GM21381 (cell line): ENCODE measurements around the gene SPSB3.

Source experiments
- ATAC-seq: cut with Tn5 transposase; IDR thresholded peaks from one replicate; pipeline ENCODE4 v1.9.1; 2021; ENCODE audit warnings: mild to moderate bottlenecking, moderate library complexity; ENCODE audit not compliant: unreplicated experiment

Gene SPSB3

DNA sequence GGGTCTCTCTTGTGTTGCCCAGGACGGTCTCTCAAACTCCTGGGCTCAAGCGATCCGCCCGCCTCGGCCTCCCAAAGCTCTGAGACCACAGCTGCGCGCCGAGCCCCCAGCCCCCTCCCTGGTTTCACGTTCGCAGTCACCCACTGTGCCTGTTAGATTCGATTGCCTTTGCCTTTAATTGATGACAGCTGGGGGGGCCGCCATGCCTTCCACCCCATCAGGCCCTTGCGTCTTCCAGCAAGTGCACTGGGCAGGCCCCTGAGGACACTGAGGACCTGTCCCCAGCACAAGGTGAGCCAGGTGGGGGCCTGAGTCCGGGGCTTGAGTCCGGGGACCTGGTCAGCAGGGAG is 7.9 kb upstream of the SPSB3 start:
- ATAC-seq = no peak

GRCh38 chr16:1789643-1790045 is 7.3 kb upstream of the SPSB3 start:
- no peak for ATAC-seq

DNA sequence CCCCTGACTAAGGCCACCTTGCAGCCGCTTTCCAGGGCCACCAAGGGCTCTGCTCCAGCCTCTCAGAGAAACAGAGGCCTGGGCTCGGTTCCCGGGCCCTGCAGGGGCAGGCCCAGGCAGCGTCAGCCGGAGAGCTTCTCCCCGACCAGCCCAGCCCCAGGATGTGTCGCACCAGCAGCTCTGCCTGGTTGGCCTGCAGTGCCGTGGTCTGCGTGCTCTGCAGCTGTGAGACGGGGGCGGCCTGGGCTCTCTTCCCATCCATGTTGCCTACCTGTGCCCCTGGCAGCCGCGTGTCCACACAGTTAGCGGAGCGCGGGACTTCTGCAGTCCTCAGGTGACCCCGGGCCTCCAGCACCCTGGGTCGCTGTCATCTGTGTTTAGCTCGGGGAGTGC is 6.3 kb upstream of the SPSB3 start:
- ATAC-seq = no peak

DNA sequence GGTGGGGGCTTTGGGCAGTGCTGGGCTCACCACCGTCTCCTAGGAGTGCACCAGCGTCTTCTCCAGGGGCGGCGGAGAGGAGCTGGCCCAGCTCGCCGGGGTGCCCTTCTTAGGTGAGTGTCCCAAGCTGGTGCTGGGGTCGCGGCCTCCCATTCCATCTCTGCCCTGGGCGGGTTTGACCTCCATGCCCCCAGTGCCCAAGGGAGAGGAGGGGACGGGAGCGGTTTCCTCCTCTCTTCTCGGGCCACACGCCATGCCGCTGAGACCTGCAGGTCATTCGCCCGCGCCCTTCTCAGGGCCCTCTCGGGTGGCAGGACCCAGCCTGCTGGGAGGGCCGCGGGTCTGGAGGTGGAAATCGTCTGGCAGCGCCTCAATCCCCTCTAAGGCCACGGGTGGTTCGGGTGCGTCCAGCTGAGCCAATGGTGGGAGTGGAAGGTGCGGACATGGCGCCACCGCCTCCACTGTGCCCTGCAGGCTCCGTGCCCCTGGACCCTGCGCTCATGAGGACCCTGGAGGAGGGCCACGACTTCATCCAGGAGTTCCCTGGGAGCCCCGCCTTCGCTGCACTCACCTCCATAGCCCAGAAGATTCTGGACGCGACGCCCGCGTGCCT is 5.8 kb upstream of the SPSB3 start:
- ATAC-seq = no peak

DNA sequence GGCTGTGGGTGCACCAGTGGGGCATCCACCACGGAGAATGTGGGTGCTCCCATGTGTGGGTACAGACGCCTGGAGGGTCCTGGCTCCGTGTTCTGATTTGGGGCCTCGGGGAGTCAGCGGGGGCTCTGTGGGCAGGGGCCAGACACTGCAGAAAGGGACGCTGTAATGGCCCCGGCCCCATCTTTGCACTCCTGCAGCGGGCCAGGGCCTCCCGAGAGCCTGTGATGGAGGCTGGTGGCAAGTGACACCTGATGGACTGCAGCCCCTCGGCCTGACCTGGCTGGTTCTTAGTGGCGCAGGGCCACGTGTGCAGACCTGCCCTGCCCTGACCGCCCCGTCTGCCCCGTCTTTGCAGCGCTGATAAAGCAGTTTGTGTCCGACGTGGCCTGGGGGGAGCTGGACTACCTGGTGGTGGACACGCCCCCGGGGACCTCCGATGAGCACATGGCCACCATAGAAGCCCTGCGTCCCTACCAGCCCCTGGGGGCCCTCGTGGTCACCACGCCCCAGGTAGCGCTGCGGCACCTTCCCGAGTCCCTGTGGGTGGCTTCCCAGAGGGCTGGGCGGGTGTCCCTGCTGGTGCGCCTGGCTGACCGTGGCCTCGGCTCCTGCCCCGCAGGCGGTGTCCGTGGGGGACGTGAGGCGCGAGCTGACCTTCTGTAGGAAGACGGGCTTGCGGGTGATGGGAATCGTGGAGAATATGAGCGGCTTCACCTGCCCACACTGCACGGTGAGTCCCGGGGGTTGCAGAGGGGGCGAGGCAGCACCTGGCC is 5.1 kb upstream of the SPSB3 start:
- no peak for ATAC-seq

DNA sequence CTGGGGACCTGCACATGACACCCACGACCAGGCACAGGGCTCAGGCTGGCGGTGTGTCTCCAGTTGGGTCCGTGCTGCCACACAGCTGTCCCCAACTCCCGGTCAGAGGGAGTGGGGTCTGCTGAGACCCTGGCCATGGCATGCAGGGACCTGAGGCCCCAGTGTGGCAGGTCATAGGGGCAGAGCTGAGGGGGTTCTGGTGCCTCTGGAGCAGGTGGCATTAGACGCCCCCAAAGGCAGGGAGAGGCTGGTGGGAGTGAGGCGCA is 4.6 kb upstream of the SPSB3 start:
- no peak for ATAC-seq

DNA sequence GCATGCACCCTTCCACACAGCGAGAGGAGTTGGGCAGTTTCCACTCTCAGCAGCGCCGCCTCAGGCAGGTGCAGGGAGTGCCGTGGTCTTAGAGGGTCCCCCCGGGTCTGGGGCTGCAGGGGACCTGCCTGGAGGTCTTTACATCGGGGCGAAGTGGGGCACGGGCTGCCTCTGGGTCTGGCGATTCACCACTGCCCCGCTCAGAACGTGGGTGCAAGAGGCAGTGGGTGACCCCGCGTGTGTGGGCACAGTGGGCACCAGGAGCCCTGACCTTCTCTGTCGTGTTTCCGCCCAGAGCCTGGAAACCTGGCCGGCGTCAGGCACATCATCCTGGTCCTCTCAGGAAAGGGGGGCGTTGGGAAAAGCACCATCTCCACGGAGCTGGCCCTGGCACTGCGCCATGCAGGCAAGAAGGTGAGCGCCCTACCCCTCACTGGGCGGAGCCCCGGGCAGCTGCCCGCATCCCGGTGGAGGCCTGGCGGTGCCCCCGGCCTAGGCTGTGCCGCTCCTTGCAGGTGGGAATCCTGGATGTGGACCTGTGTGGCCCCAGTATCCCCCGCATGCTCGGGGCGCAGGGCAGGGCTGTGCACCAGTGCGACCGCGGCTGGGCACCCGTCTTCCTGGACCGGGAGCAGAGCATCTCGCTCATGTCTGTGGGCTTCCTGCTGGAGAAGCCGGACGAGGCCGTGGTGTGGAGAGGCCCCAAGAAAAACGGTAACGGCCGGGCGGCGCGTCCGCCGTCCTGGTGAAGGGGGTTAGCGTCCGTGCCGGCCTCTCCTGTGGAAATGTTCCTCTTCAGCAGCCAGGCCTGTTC is 4.1 kb upstream of the SPSB3 start:
- ATAC-seq = no peak

- ATAC-seq = no peak
Observed at GRCh38 chr16:1785846-1786170, 3.4 kb upstream of the SPSB3 start.

DNA sequence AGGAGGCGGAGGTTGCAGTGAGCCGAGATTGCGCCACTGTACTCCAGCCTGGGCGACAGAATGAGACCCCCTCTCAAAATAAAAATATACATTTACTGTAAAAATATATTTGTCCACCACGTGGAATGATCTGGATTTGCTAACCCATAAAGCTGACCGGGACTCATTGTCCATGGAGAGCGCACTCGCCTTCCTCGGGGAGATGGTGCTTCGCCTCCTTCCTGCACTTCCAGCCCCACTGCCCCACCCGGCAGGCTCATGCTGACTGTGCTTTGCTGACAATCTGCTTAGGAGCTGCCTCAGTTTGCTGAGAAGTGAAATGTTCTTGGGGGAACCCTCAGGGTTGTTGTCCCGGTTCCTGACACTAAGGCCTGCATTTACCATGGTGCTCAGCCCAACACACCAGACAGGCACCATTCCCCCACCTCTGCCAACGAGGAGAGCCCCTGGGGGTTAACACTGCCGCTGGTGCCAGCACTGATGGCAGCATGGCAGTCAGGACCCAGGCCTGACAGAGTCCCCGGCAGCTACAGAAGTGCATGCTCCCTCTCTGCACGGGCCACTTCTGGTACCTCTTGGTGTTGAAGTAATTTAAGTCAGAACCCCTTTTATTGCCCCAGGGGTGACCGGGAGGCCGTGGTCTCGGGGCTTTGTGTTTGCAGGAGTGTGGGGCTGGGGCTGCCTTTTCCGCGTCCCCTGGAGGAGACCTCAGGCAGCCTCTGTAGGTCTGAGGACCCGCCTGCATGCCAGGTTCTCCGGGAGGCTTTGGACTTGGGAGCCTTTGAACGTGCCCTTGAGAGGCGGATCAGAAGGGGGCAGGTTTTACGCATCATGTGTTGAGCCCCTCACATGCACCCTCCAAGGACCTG is 2.8 kb upstream of the SPSB3 start:
- ATAC-seq = no peak

DNA sequence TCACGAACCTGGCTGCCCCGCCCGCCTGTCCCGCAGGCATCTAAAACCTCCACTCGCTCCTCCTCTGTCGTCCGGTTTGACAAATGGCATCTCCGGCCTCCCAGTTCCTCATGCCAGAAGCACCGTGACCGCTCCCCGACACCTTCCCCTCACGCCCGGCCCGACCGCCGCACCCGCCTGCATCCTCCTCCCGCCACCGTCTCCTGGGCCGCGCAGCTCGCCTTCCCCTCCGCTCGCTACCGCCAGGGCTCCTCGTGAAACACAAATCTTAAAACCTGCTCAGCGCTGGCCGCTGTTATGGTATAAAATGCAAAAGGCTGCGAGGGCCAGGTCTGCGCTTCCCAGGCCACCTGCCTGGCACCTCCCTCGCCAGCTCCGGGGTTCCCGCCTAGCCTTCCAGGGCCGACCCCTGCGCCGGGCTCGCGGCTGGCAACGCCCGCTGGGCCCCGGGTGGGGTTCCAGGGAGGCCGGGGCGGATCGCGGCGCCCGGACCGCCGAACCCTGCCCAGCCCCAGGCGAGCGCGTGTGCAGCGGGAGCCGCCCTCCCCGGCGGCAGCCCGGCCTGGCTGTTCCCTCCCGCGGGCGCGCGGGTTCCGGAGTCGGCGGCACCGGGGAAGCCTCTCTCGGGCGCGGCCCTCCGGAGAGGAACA is 488 bp downstream of the SPSB3 start:
- no peak for ATAC-seq

GRCh38 chr16:1781254-1781653 is 1.1 kb downstream of the SPSB3 start:
- no peak for ATAC-seq

GRCh38 chr16:1780677-1781072 is 1.7 kb downstream of the SPSB3 start:
- ATAC-seq = no peak

DNA sequence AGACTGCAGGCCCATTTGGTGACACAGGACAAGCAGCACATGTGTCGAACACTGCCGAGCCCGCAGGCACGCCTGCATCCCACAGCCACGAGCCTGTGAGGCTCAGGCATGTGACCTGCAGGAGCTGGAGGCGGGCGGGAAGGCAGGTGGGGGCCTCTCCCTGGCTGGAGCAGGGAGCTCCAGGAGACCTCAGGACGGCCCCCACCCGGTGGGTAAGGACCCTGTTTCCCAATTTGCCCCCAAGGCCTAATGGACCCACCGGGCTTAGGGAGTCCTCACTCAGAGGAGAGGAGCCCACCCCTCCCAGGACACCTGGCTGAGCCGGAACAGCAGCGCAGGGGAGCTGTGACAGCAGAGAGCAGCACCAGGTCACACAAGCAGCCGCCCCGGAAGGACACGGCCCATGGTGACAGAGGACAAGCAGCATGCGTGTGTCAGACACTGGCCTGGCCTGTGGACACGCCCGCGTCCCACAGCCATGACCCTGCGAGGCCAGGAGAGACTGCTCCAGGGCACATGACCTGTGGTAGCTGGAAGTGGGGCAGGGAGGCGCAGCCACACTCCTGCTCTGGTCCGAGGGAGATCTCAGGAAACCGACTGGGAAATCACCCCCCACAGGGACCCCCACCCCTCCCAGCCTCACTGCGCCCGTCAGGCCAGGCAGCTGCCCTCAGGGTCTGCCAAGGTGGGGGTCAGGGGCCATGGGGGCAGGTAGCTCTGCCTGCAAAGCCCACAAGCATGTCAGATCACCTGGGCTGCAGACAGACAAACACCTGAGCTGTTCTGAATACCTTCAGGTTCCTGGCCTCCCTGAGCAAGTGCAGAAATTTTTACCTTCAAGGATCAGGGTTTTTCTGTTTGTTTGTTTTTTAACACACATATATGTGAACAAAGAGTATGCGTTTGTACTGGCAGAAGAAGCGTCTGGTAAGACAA is 2.4 kb downstream of the SPSB3 start:
- ATAC-seq = no peak

GRCh38 chr16:1779234-1779701 is 3.1 kb downstream of the SPSB3 start:
- ATAC-seq = no peak

GRCh38 chr16:1778200-1779179 is 3.9 kb downstream of the SPSB3 start:
- ATAC-seq = no peak

DNA sequence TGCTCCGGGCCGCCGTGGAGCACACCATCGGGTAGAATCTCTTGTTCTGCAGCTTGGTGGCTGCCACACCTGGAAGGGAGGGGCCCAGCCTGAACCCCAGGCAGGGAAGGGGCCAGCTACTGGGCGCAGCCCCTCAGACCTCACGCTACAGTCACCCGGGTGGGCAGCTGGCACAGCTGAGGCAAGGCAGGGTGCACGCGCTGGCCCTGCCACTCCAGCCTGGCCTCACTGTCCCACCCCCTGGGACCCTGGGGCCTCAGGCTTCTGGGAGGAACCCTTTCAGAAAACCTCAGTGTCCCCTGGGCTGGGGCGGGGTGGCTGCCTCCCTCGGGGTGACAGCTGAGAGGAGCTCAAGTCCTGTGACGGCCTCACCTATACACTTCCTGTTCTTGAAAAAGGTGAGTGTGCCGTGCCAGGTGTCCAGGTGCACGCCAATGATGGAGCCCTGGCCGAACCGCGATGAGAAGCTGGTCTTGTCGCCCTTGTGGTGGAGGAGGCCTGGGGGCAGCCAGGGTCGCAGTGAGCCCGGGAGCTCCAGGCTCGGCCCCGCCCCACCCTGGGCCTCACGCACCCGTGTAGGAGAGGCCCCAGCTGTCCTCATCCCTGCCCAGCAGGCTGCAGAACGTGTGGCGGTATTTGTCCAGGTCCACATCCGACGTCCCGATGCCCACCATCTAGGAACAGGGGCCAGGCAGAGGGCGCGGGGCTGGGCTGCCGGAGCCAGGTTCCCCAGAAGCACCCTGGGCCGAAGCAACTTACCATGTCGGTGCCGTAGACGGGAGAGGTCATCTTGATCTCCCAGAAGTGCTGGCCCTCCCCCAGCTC is 4.8 kb downstream of the SPSB3 start:
- ATAC-seq = no peak

- ATAC-seq = no peak
Observed at GRCh38 chr16:1776991-1777374, 5.4 kb downstream of the SPSB3 start.

- no peak for ATAC-seq
Observed at GRCh38 chr16:1776672-1776955, 5.8 kb downstream of the SPSB3 start.
